Islet precursor cell (in vitro differentiated cells): ENCODE results near the gene UBP1.
"Not testable (repeated sequence)": the region's sequence is repeated elsewhere in the genome, so short reads cannot be mapped to it uniquely, and the experiment has no call there.

Experiments used
- DNase-seq: peaks from one replicate; pipeline ENCODE4 v3.0.0-alpha.2; 2018

The UBP1 gene

GRCh38 chr3:33388374-33389100 is 51.7 kb downstream of the UBP1 start:
- no peak for DNase-seq

GRCh38 chr3:33386631-33387030 is 53.6 kb downstream of the UBP1 start:
- DNase-seq, result no peak

- no peak for DNase-seq
Observed at GRCh38 chr3:33385423-33385822, 54.8 kb downstream of the UBP1 start.

- no peak for DNase-seq
Observed at GRCh38 chr3:33383951-33384350, 56.3 kb downstream of the UBP1 start.

GRCh38 chr3:33380653-33381052 is 59.6 kb downstream of the UBP1 start:
- DNase-seq, result no peak

- DNase-seq, result peak; percentile 65
Observed at GRCh38 chr3:33377931-33378330, 62.3 kb downstream of the UBP1 start.

- no peak for DNase-seq
Observed at GRCh38 chr3:33377489-33377888, 62.7 kb downstream of the UBP1 start.

- no peak for DNase-seq
Observed at GRCh38 chr3:33373082-33373437, 67.1 kb downstream of the UBP1 start.

- peak; percentile 78 for DNase-seq
Observed at GRCh38 chr3:33372218-33373081, 67.8 kb downstream of the UBP1 start.

- DNase-seq, result no peak
Observed at GRCh38 chr3:33364531-33365128, 75.6 kb downstream of the UBP1 start.

- no peak for DNase-seq
Observed at GRCh38 chr3:33364060-33364459, 76.1 kb downstream of the UBP1 start.

- no peak for DNase-seq
Observed at GRCh38 chr3:33363113-33363800, 76.9 kb downstream of the UBP1 start.

- DNase-seq, result no peak
Observed at GRCh38 chr3:33360136-33360825, 79.9 kb downstream of the UBP1 start.

- no peak for DNase-seq
Observed at GRCh38 chr3:33358172-33358781, 81.9 kb downstream of the UBP1 start.

- DNase-seq, result no peak
Observed at GRCh38 chr3:33355611-33356010, 84.6 kb downstream of the UBP1 start.

- DNase-seq, result no peak
Observed at GRCh38 chr3:33339758-33340157, 100.4 kb downstream of the UBP1 start.

- not testable (repeated sequence) for DNase-seq
Observed at GRCh38 chr3:33338936-33339465, 101.2 kb downstream of the UBP1 start.
